ENCODE data around the gene SLC41A2. TPM values are rescaled to one million over a fixed set of nuclear protein-coding genes. Genes with fewer than 3 reads are reported as not detected.

SLC41A2 gene
- total RNA-seq, 1 donor from 2014 or later: 35.6 TPM

GRCh38 chr12:104941454-104941853 is 16.6 kb downstream of the SLC41A2 start:
- no peaks in the 10 kb centered on the region for H3K79me2 ChIP-seq (ENCODE audit: insufficient read depth, low read length)
- TF ChIP-seq EZH2 (IDR thresholded peaks at IDR 0.05; ENCODE audit: insufficient read depth, low read length): no peak
- TF ChIP-seq CTCF (IDR thresholded peaks at IDR 0.05; ENCODE audit: insufficient read depth, low read depth, low read length): no peak
- no peak for DNase-seq (ENCODE audit: low read depth)
- Mint-ChIP-seq H3K36me3 (ENCODE audit: low read depth, unreplicated experiment) (peaks cover 2% of the 10 kb centered on the region), H3K27ac (ENCODE audit: unreplicated experiment) (no peak overlapping the region), H3K27me3 (ENCODE audit: low read depth, unreplicated experiment) (no peaks in the 10 kb centered on the region), H3K4me1 (ENCODE audit: low read depth, unreplicated experiment) (peaks cover 7% of the 10 kb centered on the region), H3K4me3 (ENCODE audit: unreplicated experiment) (no peak overlapping the region), H3K9me3 (ENCODE audit: unreplicated experiment) (peaks cover 12% of the 10 kb centered on the region)
- H3K27me3 ChIP-seq (ENCODE audit: insufficient read depth, low read length): peaks cover 2% of the 10 kb centered on the region
- no peak overlapping the region for H2AFZ ChIP-seq (ENCODE audit: low read depth, low read length)
- no peak overlapping the region for H3K27ac ChIP-seq (ENCODE audit: low read depth, low read length)
- no peak overlapping the region for H3K4me2 ChIP-seq (ENCODE audit: low read length)
- no peaks in the 10 kb centered on the region for H3K4me1 ChIP-seq (ENCODE audit: insufficient read depth, low read length)
- peaks cover 3% of the 10 kb centered on the region for H3K9me3 ChIP-seq (ENCODE audit: insufficient read depth, low read depth, low read length)
- peaks cover 4% of the 10 kb centered on the region for H4K20me1 ChIP-seq (ENCODE audit: insufficient read depth, low read length)
- no peak overlapping the region for H3K4me3 ChIP-seq (ENCODE audit: insufficient read depth, low read depth, low read length)
- no peaks in the 10 kb centered on the region for H3K36me3 ChIP-seq (ENCODE audit: insufficient read depth, low read length)
- H3K9ac ChIP-seq (ENCODE audit: low read length): no peak overlapping the region
- no peak for FAIRE-seq

GRCh38 chr12:104939089-104939488 is 19.0 kb downstream of the SLC41A2 start:
- H3K27me3 Mint-ChIP-seq (ENCODE audit: low read depth, unreplicated experiment): no peaks in the 10 kb centered on the region
- H3K4me3 Mint-ChIP-seq (ENCODE audit: unreplicated experiment): no peak overlapping the region

More at GRCh38 chr12:104939089-104939488, 19.0 kb downstream of the SLC41A2 start:
- Histone ChIP-seq H3K9me3 (ENCODE audit: insufficient read depth, low read depth, low read length) (peaks cover under 1% of the 10 kb centered on the region), H3K79me2 (ENCODE audit: insufficient read depth, low read length) (no peaks in the 10 kb centered on the region), H3K4me3 (ENCODE audit: insufficient read depth, low read depth, low read length) (no peak overlapping the region), H3K9ac (ENCODE audit: low read length) (no peak overlapping the region), H3K36me3 (ENCODE audit: insufficient read depth, low read length) (no peaks in the 10 kb centered on the region), H3K4me1 (ENCODE audit: insufficient read depth, low read length) (no peaks in the 10 kb centered on the region), H3K27ac (ENCODE audit: low read depth, low read length) (no peak overlapping the region), H4K20me1 (ENCODE audit: insufficient read depth, low read length) (peaks cover 4% of the 10 kb centered on the region), H3K27me3 (ENCODE audit: insufficient read depth, low read length) (peaks cover 2% of the 10 kb centered on the region), H2AFZ (ENCODE audit: low read depth, low read length) (no peak overlapping the region), H3K4me2 (ENCODE audit: low read length) (no peak overlapping the region)
- DNase-seq (ENCODE audit: low read depth) (no peak), FAIRE-seq (no peak)
- no peak for TF ChIP-seq CTCF (IDR thresholded peaks at IDR 0.05; ENCODE audit: insufficient read depth, low read depth, low read length)
- no peak for TF ChIP-seq EZH2 (IDR thresholded peaks at IDR 0.05; ENCODE audit: insufficient read depth, low read length)
- Mint-ChIP-seq H3K9me3 (ENCODE audit: unreplicated experiment) (peaks cover 8% of the 10 kb centered on the region), H3K4me1 (ENCODE audit: low read depth, unreplicated experiment) (peaks cover 7% of the 10 kb centered on the region), H3K27ac (ENCODE audit: unreplicated experiment) (no peak overlapping the region), H3K36me3 (ENCODE audit: low read depth, unreplicated experiment) (peaks cover 2% of the 10 kb centered on the region)
